HG03103 (cell line): Measurements from ENCODE around the gene INSL3.
"Not testable (repeated sequence)": the region's sequence is repeated elsewhere in the genome, so short reads cannot be mapped to it uniquely, and the experiment has no call there.

Source experiments
- ATAC-seq: cut with Tn5 transposase; IDR thresholded peaks from one replicate; pipeline ENCODE4 v1.9.1; 2021; ENCODE audit warnings: low read depth; ENCODE audit not compliant: unreplicated experiment

INSL3 gene

DNA sequence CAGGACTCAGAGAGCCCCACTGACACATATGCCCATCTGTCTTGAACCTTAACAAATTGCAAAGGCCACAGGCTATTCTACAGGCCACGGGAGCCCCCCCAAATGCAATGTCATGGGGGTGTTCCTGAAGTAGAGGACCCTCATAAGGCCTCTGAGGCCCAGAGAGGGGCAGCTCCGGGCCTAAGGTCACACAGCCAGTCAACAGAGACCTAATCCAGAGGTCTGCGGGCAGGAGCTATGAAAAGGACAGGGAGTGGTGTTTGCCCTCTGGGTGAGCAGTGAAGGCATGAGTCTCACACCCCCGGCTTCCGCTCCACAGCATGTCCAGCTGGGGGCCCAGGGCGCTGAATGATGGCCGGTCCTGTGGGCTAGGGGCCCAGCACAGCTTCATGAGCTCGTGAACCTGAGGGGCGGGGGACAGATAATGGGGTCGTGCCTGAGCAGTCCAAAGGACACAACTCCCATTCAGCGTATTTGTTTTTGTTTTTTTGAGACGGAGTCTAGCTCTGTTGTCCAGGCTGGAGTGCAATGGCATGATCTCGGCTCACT, 5.3 kb upstream of the INSL3 start:
- ATAC-seq, result no peak

DNA sequence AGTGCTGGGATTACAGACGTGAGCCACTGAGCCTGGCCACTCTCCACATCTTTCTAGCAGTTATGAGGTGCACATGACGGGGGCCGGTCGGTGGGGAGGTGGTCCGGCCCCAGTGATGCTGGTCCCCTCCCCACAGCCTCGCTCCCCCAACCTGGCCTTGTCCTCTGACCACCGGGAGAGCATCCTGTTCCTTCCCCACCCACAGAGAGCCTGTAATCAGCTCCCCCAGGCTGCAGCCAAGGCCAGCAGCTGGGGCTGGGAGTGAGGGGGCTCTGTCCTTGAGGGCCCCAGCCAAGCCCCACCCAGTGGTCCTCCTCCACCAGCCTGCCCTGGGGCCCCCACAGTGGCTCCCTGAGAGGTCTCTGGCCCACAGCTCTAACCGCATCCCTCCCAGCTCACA, 3.0 kb upstream of the INSL3 start:
- ATAC-seq, result no peak

GRCh38 chr19:17817668-17818363, 3.5 kb downstream of the INSL3 start:
- no peak for ATAC-seq

GRCh38 chr19:17812099-17812498, 9.2 kb downstream of the INSL3 start:
- no peak for ATAC-seq

GRCh38 chr19:17811681-17812080, 9.6 kb downstream of the INSL3 start:
- ATAC-seq, result no peak

DNA sequence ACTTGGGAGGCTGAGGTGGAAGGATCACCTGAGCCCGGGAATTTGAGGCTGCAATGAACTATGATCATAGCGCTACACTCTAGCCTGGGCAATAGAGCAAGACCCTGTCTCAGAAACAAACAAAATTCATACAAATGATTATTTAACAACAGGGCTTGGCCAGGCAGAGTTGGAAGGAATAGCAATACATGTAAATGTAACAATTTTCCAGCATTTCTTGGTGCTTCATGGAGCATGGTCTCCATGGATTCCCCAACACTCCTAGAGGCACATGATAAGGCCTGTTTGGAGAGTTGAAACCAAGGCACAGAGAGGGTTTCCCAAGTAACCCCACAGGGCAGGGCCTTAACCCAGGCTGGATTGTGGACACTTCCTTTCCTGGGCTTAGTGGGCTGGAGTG, 10.2 kb downstream of the INSL3 start:
- ATAC-seq, result no peak

GRCh38 chr19:17807731-17808316, 13.5 kb downstream of the INSL3 start:
- ATAC-seq, result no peak

DNA sequence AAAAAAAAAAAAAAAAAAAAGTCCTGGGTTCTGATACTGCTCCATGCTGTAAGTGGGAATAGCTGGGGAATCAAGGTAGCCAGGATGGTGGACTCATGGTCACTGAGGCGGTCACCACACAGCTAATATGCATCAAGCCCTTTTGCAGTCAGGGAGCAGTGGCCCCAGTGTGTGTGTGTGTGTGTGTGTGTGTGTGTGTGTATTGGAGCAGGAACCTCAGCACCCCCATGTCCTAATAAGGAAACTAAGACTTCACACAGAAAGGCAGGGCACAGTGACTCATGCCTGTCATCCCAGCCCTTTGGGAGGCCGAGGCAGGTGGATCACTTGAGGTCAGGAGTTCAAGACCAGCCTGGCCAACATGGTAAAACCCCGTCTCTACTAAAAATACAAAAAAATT, 14.4 kb downstream of the INSL3 start:
- ATAC-seq, result no peak

- ATAC-seq, result no peak
Measured at GRCh38 chr19:17805427-17805826, 15.9 kb downstream of the INSL3 start.

- ATAC-seq, result no peak
Measured at GRCh38 chr19:17803264-17803896, 17.9 kb downstream of the INSL3 start.

DNA sequence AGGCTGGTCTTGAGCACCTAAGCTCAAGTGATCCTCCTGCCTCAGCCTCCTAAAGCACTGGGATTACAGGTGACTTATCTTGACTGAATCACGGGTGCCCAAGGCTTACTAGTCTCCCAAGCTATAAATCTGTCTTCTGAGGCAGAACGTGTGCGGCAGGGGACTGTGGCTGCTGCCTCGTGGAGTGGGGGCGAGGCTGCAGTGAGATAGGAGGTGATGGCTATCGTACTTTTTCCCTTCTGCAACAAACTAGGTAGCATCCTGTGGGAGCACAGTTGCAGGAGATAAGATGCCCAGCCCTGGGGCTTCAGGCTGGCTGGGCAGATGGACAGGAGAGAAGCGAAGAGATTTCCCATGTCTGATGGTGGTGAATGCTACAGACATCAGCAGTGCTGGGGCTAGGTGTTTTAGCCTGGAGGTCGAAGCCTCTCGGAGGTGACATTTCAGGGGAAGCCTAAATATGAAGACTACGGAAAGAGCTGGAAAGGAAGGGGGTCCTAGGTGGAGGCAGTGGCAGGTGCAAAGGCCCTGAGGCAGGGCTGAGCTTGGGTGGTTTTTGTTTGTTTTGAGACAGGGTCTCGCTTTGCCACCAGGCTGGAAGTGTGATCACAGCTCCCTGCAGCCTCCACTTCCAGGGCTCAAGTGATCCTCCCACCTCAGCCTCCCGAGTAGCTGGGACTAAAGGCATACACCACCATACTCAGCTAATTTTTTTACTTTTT, 19.0 kb downstream of the INSL3 start:
- no peak for ATAC-seq

DNA sequence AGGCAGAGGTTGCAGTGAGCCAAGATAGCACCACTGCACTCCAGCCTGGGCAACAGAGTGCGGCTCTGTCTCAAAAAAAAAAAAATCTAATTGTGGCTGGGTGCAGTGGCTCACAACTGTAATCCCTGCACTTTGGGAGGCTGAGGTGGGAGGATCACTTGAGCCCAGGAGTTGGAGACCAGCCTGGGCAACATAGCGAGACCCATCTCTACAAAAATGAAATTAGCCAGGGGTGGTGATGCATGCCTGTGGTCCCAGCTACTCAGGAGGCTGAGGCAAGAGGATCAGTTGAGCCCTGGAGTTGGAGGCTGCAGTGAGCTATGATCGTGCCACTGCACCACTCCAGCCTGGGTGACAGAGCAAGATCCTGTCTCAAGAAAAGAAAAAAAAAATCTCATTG, 22.7 kb downstream of the INSL3 start:
- ATAC-seq, result not testable (repeated sequence)

DNA sequence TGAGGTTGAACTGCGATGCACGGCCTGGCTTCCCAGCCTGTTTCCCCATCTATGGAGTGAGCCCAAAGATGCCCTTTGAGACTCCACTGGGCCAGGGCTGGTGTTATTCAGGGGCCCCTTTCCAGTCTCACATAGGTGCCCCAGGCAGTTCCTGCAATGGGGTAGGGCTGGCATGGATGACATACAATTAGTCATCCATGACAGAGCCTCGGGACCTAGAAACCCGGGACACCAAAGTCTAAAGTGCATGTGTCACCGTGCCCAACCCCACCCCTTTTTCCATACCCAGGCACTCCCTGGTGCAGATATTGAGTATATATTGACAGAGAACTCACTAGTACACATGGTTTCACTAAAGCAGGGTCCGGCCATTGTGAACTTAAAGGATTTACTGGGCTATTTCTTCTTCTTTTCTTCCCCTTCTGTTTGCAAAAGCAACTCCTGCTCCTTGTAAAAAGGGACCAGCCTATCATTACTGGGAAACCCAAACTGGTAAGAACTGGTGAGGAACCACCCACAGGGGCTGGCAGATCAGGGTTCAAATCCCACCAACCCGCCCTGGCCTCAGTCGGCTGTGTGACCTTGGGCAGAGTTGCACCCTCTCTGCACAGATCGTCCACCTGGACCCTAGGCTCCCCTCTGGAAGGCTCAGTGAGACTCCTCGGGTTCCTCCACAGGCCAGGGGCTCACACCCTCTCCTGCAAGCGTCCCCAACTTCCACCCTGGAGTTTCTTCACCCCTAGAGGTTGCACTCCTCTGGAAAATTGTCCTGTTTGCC, 23.7 kb downstream of the INSL3 start:
- ATAC-seq, result no peak

- ATAC-seq, result no peak
Measured at GRCh38 chr19:17796838-17797423, 24.4 kb downstream of the INSL3 start.

- ATAC-seq, result no peak
Measured at GRCh38 chr19:17796013-17796837, 25.1 kb downstream of the INSL3 start.

- ATAC-seq, result no peak
Measured at GRCh38 chr19:17795495-17795856, 25.8 kb downstream of the INSL3 start.

GRCh38 chr19:17794731-17795494, 26.4 kb downstream of the INSL3 start, which contains the start of gene B3GNT3:
TSS of gene B3GNT3 (plus strand) at chr19:17795138. CDS start at chr19:17807808, 12,670 bp downstream.
- ATAC-seq, result no peak

GRCh38 chr19:17794412-17794730, 26.9 kb downstream of the INSL3 start:
- ATAC-seq, result no peak
